Neural cell (in vitro differentiated cells): ENCODE data around the gene RPL21. TPM values are rescaled to one million over a fixed set of nuclear protein-coding genes. Genes with fewer than 3 reads are reported as not detected.

Experiments used
- H2AFZ ChIP-seq: fragments of 200-600, 300-800 bp; sonication (generic), shearing (Covaris generic); 2 replicates; pipeline ENCODE4 v1.6.0; 2014; ENCODE audit warnings: low read depth, mild to moderate bottlenecking, antibody characterized with exemption, low read length, moderate library complexity
- H3F3A ChIP-seq: fragments of 200-600 bp; shearing (Covaris generic); 2 replicates; pipeline ENCODE4 v1.6.1; 2016; ENCODE audit warnings: mild to moderate bottlenecking, moderate library complexity, mixed read lengths, antibody characterized with exemption, low read length; ENCODE audit not compliant: insufficient read depth, poor library complexity, severe bottlenecking
- H3K27ac ChIP-seq: fragments of 200-600, 300-800 bp; sonication (generic), shearing (Covaris generic); 2 replicates; pipeline ENCODE4 v1.5.1; 2014; ENCODE audit warnings: mild to moderate bottlenecking, low read length, moderate library complexity
- H3K27me3 ChIP-seq: fragments of 300-800, 200-600 bp; sonication (generic), shearing (Covaris generic); 2 replicates; pipeline ENCODE4 v1.6.0; 2014; ENCODE audit warnings: mild to moderate bottlenecking, low read depth, low read length, moderate library complexity; ENCODE audit not compliant: insufficient read depth
- H3K36me3 ChIP-seq: fragments of 300-800, 200-600 bp; sonication (generic), shearing (Covaris generic); 2 replicates; pipeline ENCODE4 v1.5.1; 2014; ENCODE audit warnings: mild to moderate bottlenecking, antibody characterized with exemption, low read length, moderate library complexity; ENCODE audit not compliant: insufficient read depth
- H3K4me2 ChIP-seq: fragments of 300-800, 200-600 bp; sonication (generic), shearing (Covaris generic); 2 replicates; pipeline ENCODE4 v1.6.0; 2014; ENCODE audit warnings: mild to moderate bottlenecking, low read length
- H3K4me3 ChIP-seq: fragments of 300-800, 200-600 bp; sonication (generic), shearing (Covaris generic); 2 replicates; pipeline ENCODE4 v1.5.1; 2014; ENCODE audit warnings: mild to moderate bottlenecking, low read length, moderate library complexity
- H3K79me2 ChIP-seq: fragments of 200-600 bp; shearing (Covaris generic); replicated peaks from 2 replicates; pipeline ENCODE4 v1.6.0; 2014; ENCODE audit warnings: mild to moderate bottlenecking, low read length, moderate library complexity; ENCODE audit not compliant: insufficient read depth
- H3K9ac ChIP-seq: fragments of 300-800, 200-600 bp; sonication (generic), shearing (Covaris generic); 2 replicates; pipeline ENCODE4 v1.6.1; 2016; ENCODE audit warnings: mild to moderate bottlenecking, low read length, mixed read lengths
- H3K9me2 ChIP-seq: fragments of 200-600 bp; shearing (Covaris generic); 2 replicates; pipeline ENCODE4 v1.6.1; 2016; ENCODE audit warnings: mild to moderate bottlenecking, low read length, mixed read lengths; ENCODE audit not compliant: insufficient read depth
- H3K9me3 ChIP-seq: fragments of 200-600, 300-800 bp; sonication (generic), shearing (Covaris generic); 2 replicates; pipeline ENCODE4 v1.6.1; 2016; ENCODE audit warnings: mild to moderate bottlenecking, mixed run types, low read length, moderate library complexity, mixed read lengths
- H4K20me1 ChIP-seq: fragments of 200-600 bp; shearing (Covaris generic); 2 replicates; pipeline ENCODE4 v1.6.1; 2016; ENCODE audit warnings: mild to moderate bottlenecking, mixed run types; ENCODE audit not compliant: insufficient read depth
- CTCF ChIP-seq: fragments of 450-650 bp; IDR thresholded peaks from 2 replicates; pipeline ENCODE4 v1.5.1; 2014; ENCODE audit warnings: antibody characterized with exemption, mild to moderate bottlenecking, moderate library complexity; ENCODE audit not compliant: poor library complexity, severe bottlenecking
- EP300 ChIP-seq: fragments of 450-650 bp; conservative IDR thresholded peaks from 2 replicates; pipeline ENCODE4 v1.6.1; 2014; ENCODE audit warnings: antibody characterized with exemption, mild to moderate bottlenecking, moderate library complexity; ENCODE audit not compliant: poor library complexity, severe bottlenecking
- EZH2 ChIP-seq: fragments of 200-600, 300-800 bp; shearing (Covaris generic), sonication (generic); IDR thresholded peaks from 2 replicates; pipeline ENCODE4 v1.6.1; 2014; ENCODE audit warnings: antibody characterized with exemption, low read length, borderline replicate concordance, mild to moderate bottlenecking; ENCODE audit not compliant: insufficient read depth, poor library complexity, severe bottlenecking
- MXI1 ChIP-seq: fragments of 450-650 bp; conservative IDR thresholded peaks from 2 replicates; pipeline ENCODE4 v1.6.1; 2014; ENCODE audit warnings: antibody characterized with exemption, mild to moderate bottlenecking; ENCODE audit not compliant: poor library complexity, severe bottlenecking
- POLR2AphosphoS5 ChIP-seq: IDR thresholded peaks from 2 replicates; pipeline ENCODE4 v1.6.1; 2012
- RAD21 ChIP-seq: fragments of 450-650 bp; conservative IDR thresholded peaks from 2 replicates; pipeline ENCODE4 v1.6.1; 2014; ENCODE audit warnings: antibody characterized with exemption, mild to moderate bottlenecking, moderate library complexity
- REST ChIP-seq: IDR thresholded peaks from 2 replicates; pipeline ENCODE4 v1.6.1; 2012; ENCODE audit warnings: borderline replicate concordance
- SMC3 ChIP-seq: fragments of 450-650 bp; conservative IDR thresholded peaks from 2 replicates; pipeline ENCODE4 v1.6.1; 2014; ENCODE audit warnings: antibody characterized with exemption, mild to moderate bottlenecking, moderate library complexity; ENCODE audit not compliant: poor library complexity
- TAF1 ChIP-seq: IDR thresholded peaks from 2 replicates; pipeline ENCODE4 v1.6.1; 2012; ENCODE audit warnings: low read depth
- polyA plus RNA-seq: library from polyadenylated mRNA; depleted of rRNA; stranded (reverse); fragments of >200 nt; gene quantifications from 2 replicates; pipeline ENCODE4 v1.2.3, GENCODE V29; 2014

RPL21 gene
- polyA plus RNA-seq, 1 donor from 2014 or later, result 1,536 TPM

- no peak overlapping the region for H3K4me2 ChIP-seq
- H3K27me3 ChIP-seq, result no peaks in the 10 kb centered on the region
- H2AFZ ChIP-seq, result no peak overlapping the region
- TF ChIP-seq RAD21 (no peak), EZH2 (no peak), CTCF (no peak), REST (no peak), EP300 (no peak)
- H3F3A ChIP-seq, result no peaks in the 10 kb centered on the region
- H3K9me2 ChIP-seq, result no peaks in the 10 kb centered on the region
- H3K79me2 ChIP-seq, result no peaks in the 10 kb centered on the region
- H3K4me3 ChIP-seq, result no peak overlapping the region
- no peak overlapping the region for H3K27ac ChIP-seq
- no peaks in the 10 kb centered on the region for H3K36me3 ChIP-seq
- no peak overlapping the region for H3K9ac ChIP-seq
- H3K9me3 ChIP-seq, result no peaks in the 10 kb centered on the region
- no peaks in the 10 kb centered on the region for H4K20me1 ChIP-seq
Measured at GRCh38 chr13:27288392-27288791, 37.0 kb downstream of the RPL21 start.

GRCh38 chr13:27289011-27289665, 37.8 kb downstream of the RPL21 start:
- H3F3A ChIP-seq, result no peaks in the 10 kb centered on the region
- no peak overlapping the region for H3K4me3 ChIP-seq

More at GRCh38 chr13:27289011-27289665, 37.8 kb downstream of the RPL21 start:
- Histone ChIP-seq H3K9ac (no peak overlapping the region), H2AFZ (no peak overlapping the region), H3K27me3 (no peaks in the 10 kb centered on the region), H3K9me2 (no peaks in the 10 kb centered on the region), H4K20me1 (no peaks in the 10 kb centered on the region), H3K27ac (no peak overlapping the region), H3K79me2 (no peaks in the 10 kb centered on the region), H3K36me3 (no peaks in the 10 kb centered on the region), H3K4me2 (no peak overlapping the region), H3K9me3 (no peaks in the 10 kb centered on the region)
- no peak for TF ChIP-seq REST
- TF ChIP-seq EZH2, result no peak
- TF ChIP-seq CTCF, result no peak
- TF ChIP-seq TAF1, result no peak
- no peak for TF ChIP-seq RAD21
- TF ChIP-seq MXI1, result no peak
- TF ChIP-seq POLR2AphosphoS5, result no peak
- no peak for TF ChIP-seq EP300
- TF ChIP-seq SMC3, result no peak
